Pancreas (tissue), 10 donors: ENCODE measurements around the gene CNOT9. TPM values are rescaled to one million over a fixed set of nuclear protein-coding genes. Genes with fewer than 3 reads are reported as not detected.

Experiments used
- ATAC-seq, 4 donors: fragments of 200-7000 bp; cut with Tn5 transposase; one replicate each; pipeline versions ENCODE4 v1.8.0 to v1.9.1; 2020; ENCODE audit warnings: mild to moderate bottlenecking in 4 of 4, moderate library complexity in 4 of 4
- DNase-seq, 6 donors: peaks; one replicate each; pipeline ENCODE4 v3.0.0-alpha.2; 2020
- FAIRE-seq: peaks from 2 replicates; lab custom pipeline; 2012; peaks lifted over from hg19 to GRCh38; lab: Jason Lieb, UNC
- H3K27ac ChIP-seq, 4 donors: fragments of 200-600 bp; sonication (generic); 1 replicate in 3 of 4; 2 replicates in 1 of 4; pipeline versions ENCODE4 v1.5.0 to v1.8.0; 2020
- H3K27me3 ChIP-seq, 4 donors: fragments of 200-600 bp; one replicate each; pipeline ENCODE4 v1.8.0; 2021
- H3K36me3 ChIP-seq, 3 donors: fragments of 200-600 bp; sonication (generic) in 1 of 3; one replicate each; pipeline versions ENCODE4 v1.5.0 to v1.8.0; 2020 to 2021
- H3K4me1 ChIP-seq, 3 donors: fragments of 200-600 bp; one replicate each; pipeline ENCODE4 v1.8.0; 2021
- H3K4me3 ChIP-seq, 4 donors: fragments of 200-600 bp; sonication (generic) in 2 of 4; one replicate each; pipeline versions ENCODE4 v1.5.0 to v1.8.0; 2020 to 2021
- H3K9me3 ChIP-seq, 4 donors: fragments of 200-600 bp; one replicate each; pipeline ENCODE4 v1.8.0; 2021
- WGBS, 2 donors: extraction: QIAGEN DNeasy Blood & Tissue Kit; methylation state at CpG; one replicate each; pipeline ENCODE4 v1.1.7; 2013; 5-methylcytosine and 5-hydroxymethylcytosine counted together
- intact Hi-C, 3 donors: fragments of 100-400 bp; cut with DNase I; formaldehyde crosslinking; loops; one replicate each; pipeline versions ENCODE4 v1.11.1 to v1.14.2; 2022
- polyA plus RNA-seq, 2 donors: library from polyadenylated mRNA; stranded (reverse); fragments of 200-250 nt; gene quantifications; one replicate each; pipeline ENCODE4 v1.2.3, GENCODE V29; 2013
- total RNA-seq, 6 donors: library from RNA; stranded (reverse); fragmentation: NEBNext Ultra II Directional in 4 of 6; extraction: Animal tissue kit (Norgen Biotek cat#: 25700) in 4 of 6; gene quantifications; one replicate each; pipeline versions ENCODE4 v1.2.1 to v1.2.4, GENCODE V29; 2021 to 2023
- TF ChIP-seq, protein P1 (sequence below), 4 donors: fragments of 200-600 bp; sonication (generic) in 3 of 4; IDR thresholded peaks; one replicate each; pipeline versions ENCODE4 v1.5.0 to v1.8.0; 2021; ENCODE audit warnings: antibody characterized with exemption in 4 of 4
- donor health status: healthy with polysubstance abuse.
- donor health status: DM: no; HTN: no; CAD: no; lungs with moderate emphysema.
- donor health status: DM: no; HTN: no; CAD: no.
- donor health status: control.
- donor health status: control.
- donor health status: Bipolar disorder and iron deficiency.
- donor health status: DM: yes; HTN: yes; CAD: no.
- donor health status: DM: no; HTN: no; CAD: no.
- donor health status: DM: no; HTN: no; CAD: no.
- donor health status: DM: yes; HTN: yes; CAD: no.

The CNOT9 gene
- total and polyA plus RNA-seq, 8 donors = 10.6 to 19.3 (median 13.3) TPM

DNA sequence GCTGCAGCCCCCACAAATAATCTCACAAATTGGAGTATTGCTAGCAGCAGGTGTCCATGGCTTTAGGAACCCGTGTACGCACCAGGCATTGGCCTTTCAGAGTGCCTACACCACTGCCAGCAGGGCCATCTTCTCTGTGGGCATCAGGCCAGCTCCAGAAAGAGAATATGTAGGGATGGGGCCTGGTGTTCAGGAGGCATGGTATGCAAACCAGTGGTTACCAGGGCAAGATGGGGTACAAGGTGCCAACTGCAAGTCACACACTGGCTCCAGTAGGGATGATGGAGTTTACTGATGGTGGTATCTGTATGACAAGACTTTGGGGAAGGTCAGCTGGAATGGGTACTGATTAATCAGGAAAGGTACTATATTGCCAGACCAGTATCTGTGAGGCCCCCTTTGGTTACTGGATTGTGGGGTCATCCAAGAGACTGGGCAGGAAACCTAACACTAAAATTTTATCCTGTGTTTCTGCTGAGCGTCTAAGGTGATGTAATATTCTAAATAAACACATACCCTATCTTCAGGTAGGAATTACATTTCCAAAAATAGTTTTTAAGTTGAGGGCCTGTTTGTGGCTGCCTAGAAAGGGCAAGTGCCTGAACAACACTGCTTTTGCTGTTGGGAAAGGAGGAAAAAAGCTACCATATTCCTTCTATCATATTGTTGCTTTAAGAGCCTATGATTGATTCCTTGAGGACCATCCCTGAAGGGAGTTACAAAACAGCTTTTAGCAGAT, 9.0 kb downstream of the CNOT9 start:
- peaks cover 0 to 6% (median 0%) of the 10 kb centered on the region in 3 donors for H3K36me3 ChIP-seq

DNA sequence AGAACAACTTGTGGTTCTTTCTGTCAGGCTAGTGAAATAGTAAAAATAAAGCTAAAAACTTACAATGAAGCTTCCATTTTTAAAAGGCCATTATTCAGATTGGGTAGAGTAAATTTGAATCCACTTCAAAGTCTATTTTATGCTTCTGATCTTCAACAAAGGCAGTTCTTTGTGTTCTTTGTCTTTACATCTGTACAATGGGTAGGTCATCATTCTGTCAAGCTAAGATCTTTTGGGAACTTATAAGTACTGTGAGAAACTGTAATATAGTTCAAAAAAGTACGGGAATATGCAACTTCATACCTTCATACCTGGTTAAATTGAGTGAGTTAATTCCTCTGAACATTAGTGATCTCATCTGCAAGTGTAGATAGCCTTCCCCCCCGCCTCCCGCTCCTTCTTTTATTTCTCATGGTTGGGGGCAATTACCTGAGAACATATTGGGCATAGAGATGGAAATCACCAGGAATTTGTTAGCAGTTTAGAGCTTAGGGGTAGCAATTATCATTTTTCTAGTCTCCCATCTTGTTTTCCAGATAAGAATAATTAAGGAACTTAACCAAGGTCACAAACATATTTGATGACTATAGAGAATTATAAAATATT, 9.7 kb downstream of the CNOT9 start:
- no peak overlapping the region for H3K27ac ChIP-seq
- WGBS, 2 donors = 92 to 96% methylated on average over 3 of the region's 3 CpGs
- DNase-seq = no peak
- no peak overlapping the region for H3K4me3 ChIP-seq
- FAIRE-seq = no peak
- peaks cover 0 to 6% (median 2%) of the 10 kb centered on the region in 3 donors for H3K36me3 ChIP-seq
- H3K9me3 ChIP-seq = no peaks in the 10 kb centered on the region
- H3K27me3 ChIP-seq = no peaks in the 10 kb centered on the region
- peaks cover 0 to 4% (median 0%) of the 10 kb centered on the region in 3 donors for H3K4me1 ChIP-seq
- TF ChIP-seq, protein P1, sequence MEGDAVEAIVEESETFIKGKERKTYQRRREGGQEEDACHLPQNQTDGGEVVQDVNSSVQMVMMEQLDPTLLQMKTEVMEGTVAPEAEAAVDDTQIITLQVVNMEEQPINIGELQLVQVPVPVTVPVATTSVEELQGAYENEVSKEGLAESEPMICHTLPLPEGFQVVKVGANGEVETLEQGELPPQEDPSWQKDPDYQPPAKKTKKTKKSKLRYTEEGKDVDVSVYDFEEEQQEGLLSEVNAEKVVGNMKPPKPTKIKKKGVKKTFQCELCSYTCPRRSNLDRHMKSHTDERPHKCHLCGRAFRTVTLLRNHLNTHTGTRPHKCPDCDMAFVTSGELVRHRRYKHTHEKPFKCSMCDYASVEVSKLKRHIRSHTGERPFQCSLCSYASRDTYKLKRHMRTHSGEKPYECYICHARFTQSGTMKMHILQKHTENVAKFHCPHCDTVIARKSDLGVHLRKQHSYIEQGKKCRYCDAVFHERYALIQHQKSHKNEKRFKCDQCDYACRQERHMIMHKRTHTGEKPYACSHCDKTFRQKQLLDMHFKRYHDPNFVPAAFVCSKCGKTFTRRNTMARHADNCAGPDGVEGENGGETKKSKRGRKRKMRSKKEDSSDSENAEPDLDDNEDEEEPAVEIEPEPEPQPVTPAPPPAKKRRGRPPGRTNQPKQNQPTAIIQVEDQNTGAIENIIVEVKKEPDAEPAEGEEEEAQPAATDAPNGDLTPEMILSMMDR (IDR thresholded peaks at IDR 0.05) = no peak
- no peak for ATAC-seq
- intact Hi-C loops = no loop called here

More for the DNA sequence above, 9.0 kb downstream of the CNOT9 start:
- FAIRE-seq = no peak
- ATAC-seq = no peak
- Histone ChIP-seq H3K9me3 (no peaks in the 10 kb centered on the region), H3K4me3 (no peak overlapping the region), H3K27ac (no peak overlapping the region), H3K27me3 (no peaks in the 10 kb centered on the region), H3K4me1 (peaks cover 0 to 4% (median 0%) of the 10 kb centered on the region in 3 donors)
- DNase-seq = no peak
- 86 to 95% methylated on average over 3 of the region's 3 CpGs for WGBS, 2 donors
- TF ChIP-seq, protein P1 (IDR thresholded peaks at IDR 0.05) = no peak
- intact Hi-C loops = no loop called here

DNA sequence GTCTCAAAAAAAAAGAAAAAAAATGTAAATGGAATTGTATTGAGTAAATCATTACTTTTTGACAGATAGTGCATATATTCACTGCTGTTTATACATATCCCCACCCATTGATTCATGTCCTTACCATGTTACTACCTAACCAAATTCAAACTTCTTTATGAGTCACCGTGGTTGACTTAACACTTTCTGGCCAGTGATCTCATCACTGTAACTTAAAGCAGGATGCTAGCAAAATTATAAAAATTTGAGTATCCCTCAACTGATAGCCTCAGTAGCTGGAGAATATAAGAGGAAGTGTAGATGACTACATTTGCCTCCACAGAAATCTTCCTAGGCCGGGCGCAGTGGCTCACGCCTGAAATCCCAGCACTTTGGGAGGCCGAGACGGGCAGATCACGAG, 13.4 kb downstream of the CNOT9 start:
- 89 to 98% methylated on average over 7 of the region's 7 CpGs for WGBS, 2 donors
- no peak for FAIRE-seq

GRCh38 chr2:218583983-218584850, 15.6 kb downstream of the CNOT9 start:
- Histone ChIP-seq H3K36me3 (peaks cover 5 to 36% (median 6%) of the 10 kb centered on the region in 3 donors), H3K27ac (no peak overlapping the region), H3K4me3 (no peak overlapping the region), H3K9me3 (no peaks in the 10 kb centered on the region), H3K4me1 (no peaks in the 10 kb centered on the region), H3K27me3 (no peaks in the 10 kb centered on the region)
- WGBS, 2 donors = 94 to 95% methylated on average over 6 of the region's 6 CpGs
- no peak for FAIRE-seq
- DNase-seq = no peak
- TF ChIP-seq, protein P1 (IDR thresholded peaks at IDR 0.05) = no peak
- ATAC-seq = no peak
- intact Hi-C loops = no loop called here

More for the DNA sequence above, 13.4 kb downstream of the CNOT9 start:
- Histone ChIP-seq H3K27ac (no peak overlapping the region), H3K36me3 (peaks cover 0 to 20% (median 6%) of the 10 kb centered on the region in 3 donors), H3K9me3 (no peaks in the 10 kb centered on the region), H3K4me3 (no peak overlapping the region), H3K4me1 (no peaks in the 10 kb centered on the region), H3K27me3 (no peaks in the 10 kb centered on the region)
- TF ChIP-seq, protein P1 (IDR thresholded peaks at IDR 0.05) = no peak
- ATAC-seq = no peak
- intact Hi-C loops = no loop called here
- DNase-seq = no peak
